Superior temporal gyrus (tissue), 1 donor: ENCODE results near the gene IFNA8.
A peak's percentile ranks its signal among the peaks of the same experiment; 100 is the strongest.
"Not testable (repeated sequence)": the region's sequence is repeated elsewhere in the genome, so short reads cannot be mapped to it uniquely, and the experiment has no call there.

Experiments used
- DNase-seq: peaks from one replicate; pipeline ENCODE4 v3.0.0-alpha.2; 2016; ENCODE audit errors: extremely low spot score

Gene IFNA8

GRCh38 chr9:21408817-21409216 is at the start of gene IFNA8:
IFNA8 (plus strand) TSS chr9:21409117; CDS start chr9:21409177, 60 bp downstream.
- no peak for DNase-seq

- no peak for DNase-seq
Measured at GRCh38 chr9:21362287-21362686, 46.6 kb upstream of the IFNA8 start.

GRCh38 chr9:21367169-21367568 is 41.7 kb upstream of the IFNA8 start:
- DNase-seq, result not testable (repeated sequence)

- DNase-seq, result no peak
Measured at GRCh38 chr9:21367957-21368356, 41.0 kb upstream of the IFNA8 start, which contains the start of gene IFNA13. IFNA13 (minus strand) TSS chr9:21368057; CDS start chr9:21368010, 47 bp downstream.

GRCh38 chr9:21371467-21371866 is 37.5 kb upstream of the IFNA8 start:
- not testable (repeated sequence) for DNase-seq

GRCh38 chr9:21381448-21382339 is 27.2 kb upstream of the IFNA8 start:
- DNase-seq, result no peak

GRCh38 chr9:21383627-21384026 is 25.3 kb upstream of the IFNA8 start:
- no peak for DNase-seq

GRCh38 chr9:21385131-21385670 is 23.7 kb upstream of the IFNA8 start, which contains the start of gene IFNA2:
IFNA2 (minus strand) TSS chr9:21385398; CDS start chr9:21385329, 69 bp downstream.
- DNase-seq, result no peak

GRCh38 chr9:21392270-21392669 is 16.6 kb upstream of the IFNA8 start:
- no peak for DNase-seq

- peak; percentile 76 for DNase-seq
Measured at GRCh38 chr9:21395778-21396717, 12.9 kb upstream of the IFNA8 start.

GRCh38 chr9:21398955-21399489 is 9.9 kb upstream of the IFNA8 start:
- DNase-seq, result no peak

- DNase-seq, result no peak
Measured at GRCh38 chr9:21399956-21400355, 9.0 kb upstream of the IFNA8 start.

GRCh38 chr9:21402386-21403251 is 6.3 kb upstream of the IFNA8 start:
- DNase-seq, result peak; percentile 55

GRCh38 chr9:21404146-21404545 is 4.8 kb upstream of the IFNA8 start:
- DNase-seq, result no peak

GRCh38 chr9:21412107-21412506 is 3.2 kb downstream of the IFNA8 start:
- no peak for DNase-seq

GRCh38 chr9:21413151-21413550 is 4.2 kb downstream of the IFNA8 start:
- DNase-seq, result no peak

GRCh38 chr9:21413624-21414023 is 4.7 kb downstream of the IFNA8 start:
- no peak for DNase-seq

GRCh38 chr9:21414220-21414940 is 5.5 kb downstream of the IFNA8 start:
- DNase-seq, result no peak

GRCh38 chr9:21415493-21416267 is 6.8 kb downstream of the IFNA8 start:
- DNase-seq, result no peak
